H1 (cell line): ENCODE data around the gene OTUD5. TPM values are rescaled to one million over a fixed set of nuclear protein-coding genes. Genes with fewer than 3 reads are reported as not detected.

ENCODE experiments used
- CHD7 ChIP-seq: fragments of 300-600 bp; sonication (generic); IDR thresholded peaks from 2 replicates; pipeline ENCODE4 v1.7.1; 2012; ENCODE audit warnings: low read length, moderate library complexity, mild to moderate bottlenecking, inconsistent platforms; ENCODE audit not compliant: insufficient replicate concordance
- CREB1 ChIP-seq: IDR thresholded peaks from 2 replicates; pipeline ENCODE4 v1.6.1; 2012; ENCODE audit warnings: inconsistent platforms
- FOSL1 ChIP-seq: IDR thresholded peaks from 2 replicates; pipeline ENCODE4 v1.6.1; 2011; ENCODE audit warnings: mild to moderate bottlenecking, low read depth, low read length, moderate library complexity; ENCODE audit not compliant: insufficient read depth
- polyA plus RNA-seq, 7 experiments: library from polyadenylated mRNA; depleted of rRNA in 3 of 7; stranded (reverse) in 5 of 7; unstranded in 2 of 7; fragments of >200 nt in 5 of 7; fragments of 200-250 nt in 2 of 7; gene quantifications; 1 replicate in 5 of 7; 2 replicates in 1 of 7; 4 replicates in 1 of 7; pipeline versions ENCODE4 v1.2.1 to v1.2.3, GENCODE V29; 2011 to 2013; ENCODE audit warnings: missing spikeins in 2 of 7, mixed read lengths in 2 of 7
- total RNA-seq: library from RNA; stranded (reverse); fragmentation: NEBNext Ultra II Directional; extraction: Animal tissue kit (Norgen Biotek cat#: 25700); gene quantifications from 2 replicates; pipeline ENCODE4 v1.2.1, GENCODE V29; 2021

OTUD5 gene
- total and polyA plus RNA-seq, 2 of the 8 experiments (the other 6 are each of a cell fraction or from before 2014, with no cell fraction given), result 46.3 to 53.5 TPM

GRCh38 chrX:48890934-48891401 is 66.4 kb downstream of the OTUD5 start (continued):
- TF ChIP-seq CHD7 (no peak), CREB1 (no peak), FOSL1 (no peak)
